ENCODE data around the gene LPAR1.

Gene LPAR1

GRCh38 chr9:111013250-111013649, 25.0 kb downstream of the LPAR1 start:
- Histone ChIP-seq H3K36me3 (ENCODE audit: control insufficient read depth in 1 of 2, insufficient read depth in 2 of 2, low read depth in 1 of 2, low read length in 2 of 2) (peaks cover 0 to 6% of the 10 kb centered on the region in 2 experiments), H4K8ac (ENCODE audit: low read length) (no peak overlapping the region), H4K91ac (ENCODE audit: low read length) (no peak overlapping the region), H2BK120ac (ENCODE audit: low read depth, low read length) (no peak overlapping the region), H2BK5ac (ENCODE audit: low read depth, low read length, poor library complexity, severe bottlenecking) (no peak overlapping the region), H3K18ac (ENCODE audit: low read depth in 1 of 2, low read length in 2 of 2) (no peak overlapping the region), H3K23ac (ENCODE audit: low read length in 2 of 2) (no peak overlapping the region), H3K27me3 (ENCODE audit: control insufficient read depth in 1 of 2, insufficient read depth in 1 of 2, low read length in 2 of 2) (no peaks in the 10 kb centered on the region), H2BK15ac (ENCODE audit: low read depth, poor library complexity, severe bottlenecking) (no peak overlapping the region), H3K4me1 (ENCODE audit: control insufficient read depth, insufficient read depth, low read depth, low read length) (peaks cover 3% of the 10 kb centered on the region), H3K4me3 (ENCODE audit: insufficient read depth in 1 of 2, low read depth in 1 of 2, low read length in 2 of 2) (no peak overlapping the region), H3K4me2 (ENCODE audit: low read length, poor library complexity, severe bottlenecking) (no peak overlapping the region), H2BK12ac (ENCODE audit: low read length in 2 of 2) (no peak overlapping the region), H3K79me1 (replicated peaks; ENCODE audit: low read length, poor library complexity, severe bottlenecking) (peaks cover 12% of the 10 kb centered on the region), H2AFZ (ENCODE audit: low read depth, low read length) (no peak overlapping the region), H3K9ac (ENCODE audit: low read length) (no peak overlapping the region), H2AK5ac (ENCODE audit: low read length, severe bottlenecking) (no peak overlapping the region), H3K14ac (ENCODE audit: low read length in 2 of 2) (no peak overlapping the region), H3K27ac (ENCODE audit: low read length, poor library complexity, severe bottlenecking) (no peak overlapping the region), H3K4ac (ENCODE audit: low read depth in 1 of 2, low read length in 2 of 2) (no peak overlapping the region), H3K9me3 (ENCODE audit: control insufficient read depth, low read length) (no peaks in the 10 kb centered on the region)
- no CpG with 5 or more reads among the region's 1 CpG for WGBS
- no peak for DNase-seq

- Histone ChIP-seq H3K36me3 (ENCODE audit: control insufficient read depth in 1 of 2, insufficient read depth in 2 of 2, low read depth in 1 of 2, low read length in 2 of 2) (peaks cover 0 to 35% of the 10 kb centered on the region in 2 experiments), H3K14ac (ENCODE audit: low read length in 2 of 2) (no peak overlapping the region), H4K91ac (ENCODE audit: low read length) (no peak overlapping the region), H3K23ac (ENCODE audit: low read length in 2 of 2) (no peak overlapping the region), H3K9ac (ENCODE audit: low read length) (no peak overlapping the region), H3K4me1 (ENCODE audit: control insufficient read depth, insufficient read depth, low read depth, low read length) (peaks cover 5% of the 10 kb centered on the region), H3K18ac (ENCODE audit: low read depth in 1 of 2, low read length in 2 of 2) (no peak overlapping the region), H2BK15ac (ENCODE audit: low read depth, poor library complexity, severe bottlenecking) (no peak overlapping the region), H3K4ac (ENCODE audit: low read depth in 1 of 2, low read length in 2 of 2) (no peak overlapping the region), H3K79me1 (replicated peaks; ENCODE audit: low read length, poor library complexity, severe bottlenecking) (peaks cover 11% of the 10 kb centered on the region), H2AFZ (ENCODE audit: low read depth, low read length) (no peak overlapping the region), H3K9me3 (ENCODE audit: control insufficient read depth, low read length) (no peaks in the 10 kb centered on the region), H3K27me3 (ENCODE audit: control insufficient read depth in 1 of 2, insufficient read depth in 1 of 2, low read length in 2 of 2) (no peaks in the 10 kb centered on the region), H4K8ac (ENCODE audit: low read length) (no peak overlapping the region), H3K4me2 (ENCODE audit: low read length, poor library complexity, severe bottlenecking) (peak overlapping the region; percentile 54), H3K27ac (ENCODE audit: low read length, poor library complexity, severe bottlenecking) (peak overlapping the region; percentile 52), H2BK5ac (ENCODE audit: low read depth, low read length, poor library complexity, severe bottlenecking) (no peak overlapping the region), H3K4me3 (ENCODE audit: insufficient read depth in 1 of 2, low read depth in 1 of 2, low read length in 2 of 2) (no peak overlapping the region), H2AK5ac (ENCODE audit: low read length, severe bottlenecking) (no peak overlapping the region), H2BK120ac (ENCODE audit: low read depth, low read length) (no peak overlapping the region), H2BK12ac (ENCODE audit: low read length in 2 of 2) (no peak overlapping the region)
- DNase-seq, result peak; percentile 26
- 96% methylated on average over 4 of the region's 7 CpGs for WGBS
Observed at GRCh38 chr9:111008158-111009075, 29.9 kb downstream of the LPAR1 start.

- H2BK120ac ChIP-seq (ENCODE audit: low read depth, low read length), result no peak overlapping the region
- no peak overlapping the region for H3K18ac ChIP-seq (ENCODE audit: low read depth in 1 of 2, low read length in 2 of 2)
- H3K4ac ChIP-seq (ENCODE audit: low read depth in 1 of 2, low read length in 2 of 2), result no peak overlapping the region
- H3K23ac ChIP-seq (ENCODE audit: low read length in 2 of 2), result no peak overlapping the region
- H3K4me3 ChIP-seq (ENCODE audit: insufficient read depth in 1 of 2, low read depth in 1 of 2, low read length in 2 of 2), result no peak overlapping the region
- peaks cover 0 to 55% of the 10 kb centered on the region in 2 experiments for H3K36me3 ChIP-seq (ENCODE audit: control insufficient read depth in 1 of 2, insufficient read depth in 2 of 2, low read depth in 1 of 2, low read length in 2 of 2)
- no peaks in the 10 kb centered on the region for H3K9me3 ChIP-seq (ENCODE audit: control insufficient read depth, low read length)
- no peaks in the 10 kb centered on the region for H3K27me3 ChIP-seq (ENCODE audit: control insufficient read depth in 1 of 2, insufficient read depth in 1 of 2, low read length in 2 of 2)
- H2AK5ac ChIP-seq (ENCODE audit: low read length, severe bottlenecking), result no peak overlapping the region
- H3K4me2 ChIP-seq (ENCODE audit: low read length, poor library complexity, severe bottlenecking), result no peak overlapping the region
- DNase-seq, result peak; percentile 62
- H4K91ac ChIP-seq (ENCODE audit: low read length), result no peak overlapping the region
- peaks cover 11% of the 10 kb centered on the region for H3K79me1 ChIP-seq (replicated peaks; ENCODE audit: low read length, poor library complexity, severe bottlenecking)
- WGBS, result 100% methylated on average over 1 of the region's 1 CpG
- H2BK12ac ChIP-seq (ENCODE audit: low read length in 2 of 2), result no peak overlapping the region
- no peak overlapping the region for H2BK15ac ChIP-seq (ENCODE audit: low read depth, poor library complexity, severe bottlenecking)
- H4K8ac ChIP-seq (ENCODE audit: low read length), result no peak overlapping the region
- peaks cover 5% of the 10 kb centered on the region for H3K4me1 ChIP-seq (ENCODE audit: control insufficient read depth, insufficient read depth, low read depth, low read length)
- H2AFZ ChIP-seq (ENCODE audit: low read depth, low read length), result no peak overlapping the region
- no peak overlapping the region for H3K14ac ChIP-seq (ENCODE audit: low read length in 2 of 2)
- H3K9ac ChIP-seq (ENCODE audit: low read length), result no peak overlapping the region
- H3K27ac ChIP-seq (ENCODE audit: low read length, poor library complexity, severe bottlenecking), result no peak overlapping the region
- no peak overlapping the region for H2BK5ac ChIP-seq (ENCODE audit: low read depth, low read length, poor library complexity, severe bottlenecking)
Observed at GRCh38 chr9:111005746-111006470, 32.4 kb downstream of the LPAR1 start.

GRCh38 chr9:111004936-111005335, 33.3 kb downstream of the LPAR1 start:
- Histone ChIP-seq H2AFZ (ENCODE audit: low read depth, low read length) (no peak overlapping the region), H3K4me2 (ENCODE audit: low read length, poor library complexity, severe bottlenecking) (no peak overlapping the region), H3K4me3 (ENCODE audit: insufficient read depth in 1 of 2, low read depth in 1 of 2, low read length in 2 of 2) (no peak overlapping the region), H2BK12ac (ENCODE audit: low read length in 2 of 2) (no peak overlapping the region), H3K9ac (ENCODE audit: low read length) (no peak overlapping the region), H3K27ac (ENCODE audit: low read length, poor library complexity, severe bottlenecking) (no peak overlapping the region), H2AK5ac (ENCODE audit: low read length, severe bottlenecking) (no peak overlapping the region), H3K79me1 (replicated peaks; ENCODE audit: low read length, poor library complexity, severe bottlenecking) (peaks cover 9% of the 10 kb centered on the region), H3K27me3 (ENCODE audit: control insufficient read depth in 1 of 2, insufficient read depth in 1 of 2, low read length in 2 of 2) (no peaks in the 10 kb centered on the region), H3K23ac (ENCODE audit: low read length in 2 of 2) (peak overlapping the region in 1 of 2 experiments; percentile 41), H3K36me3 (ENCODE audit: control insufficient read depth in 1 of 2, insufficient read depth in 2 of 2, low read depth in 1 of 2, low read length in 2 of 2) (peaks cover 0 to 52% of the 10 kb centered on the region in 2 experiments), H2BK120ac (ENCODE audit: low read depth, low read length) (no peak overlapping the region), H2BK15ac (ENCODE audit: low read depth, poor library complexity, severe bottlenecking) (no peak overlapping the region), H3K4me1 (ENCODE audit: control insufficient read depth, insufficient read depth, low read depth, low read length) (peaks cover 5% of the 10 kb centered on the region), H2BK5ac (ENCODE audit: low read depth, low read length, poor library complexity, severe bottlenecking) (no peak overlapping the region), H4K8ac (ENCODE audit: low read length) (no peak overlapping the region), H3K4ac (ENCODE audit: low read depth in 1 of 2, low read length in 2 of 2) (no peak overlapping the region), H3K14ac (ENCODE audit: low read length in 2 of 2) (no peak overlapping the region), H3K9me3 (ENCODE audit: control insufficient read depth, low read length) (no peaks in the 10 kb centered on the region), H3K18ac (ENCODE audit: low read depth in 1 of 2, low read length in 2 of 2) (peak overlapping the region in 1 of 2 experiments; percentile 30), H4K91ac (ENCODE audit: low read length) (no peak overlapping the region)
- 94% methylated on average over 5 of the region's 5 CpGs for WGBS
- DNase-seq, result no peak

Data from mesenchymal stem cell (in vitro differentiated cells and primary cell).